Erythroblast (primary cell): ENCODE results near the gene ZDHHC16.

Source experiments
- GATA1 ChIP-seq: IDR thresholded peaks from 2 replicates; pipeline ENCODE4 v1.6.1; 2011; ENCODE audit warnings: low read depth, mild to moderate bottlenecking, control low read depth, low read length, moderate library complexity
- POLR2A ChIP-seq: IDR thresholded peaks from 2 replicates; pipeline ENCODE4 v1.6.1; 2011; ENCODE audit warnings: mild to moderate bottlenecking, low read length

- TF ChIP-seq POLR2A (no peak), GATA1 (no peak)
These were observed 57.4 kb downstream of the ZDHHC16 start for GRCh38 chr10:97503406-97503805.
